ENCODE results near the gene ZNF808.
A peak's percentile ranks its signal among the peaks of the same experiment; 100 is the strongest.
"Not testable (repeated sequence)": the region's sequence is repeated elsewhere in the genome, so short reads cannot be mapped to it uniquely, and the experiment has no call there.

The ZNF808 gene

GRCh38 chr19:52538815-52539214 is 11.3 kb downstream of the ZNF808 start:
- not testable (repeated sequence) for DNase-seq

- DNase-seq, result not testable (repeated sequence)
Measured at GRCh38 chr19:52541176-52541575, 13.7 kb downstream of the ZNF808 start.

DNA sequence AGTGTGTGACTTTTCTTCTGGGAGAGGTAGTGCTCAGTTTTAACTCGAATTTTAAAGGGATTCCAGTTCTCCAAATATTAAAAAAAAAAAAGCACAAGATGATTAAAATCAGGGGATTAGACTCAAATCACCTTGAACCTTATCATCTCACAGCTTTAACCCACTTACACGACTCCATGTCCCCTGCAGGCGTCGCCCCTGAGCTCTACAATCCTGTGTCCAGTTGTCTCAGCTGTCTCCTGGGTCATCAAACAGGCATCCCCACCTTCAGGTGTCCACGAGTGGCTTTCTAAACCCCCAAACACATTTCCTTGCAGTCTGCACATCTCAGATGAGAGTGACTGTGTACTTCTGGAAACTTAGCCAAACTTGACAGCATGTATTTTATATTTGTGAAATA is 14.1 kb downstream of the ZNF808 start:
- DNase-seq, result no peak

GRCh38 chr19:52542541-52542940 is 15.1 kb downstream of the ZNF808 start:
- not testable (repeated sequence) for DNase-seq

DNA sequence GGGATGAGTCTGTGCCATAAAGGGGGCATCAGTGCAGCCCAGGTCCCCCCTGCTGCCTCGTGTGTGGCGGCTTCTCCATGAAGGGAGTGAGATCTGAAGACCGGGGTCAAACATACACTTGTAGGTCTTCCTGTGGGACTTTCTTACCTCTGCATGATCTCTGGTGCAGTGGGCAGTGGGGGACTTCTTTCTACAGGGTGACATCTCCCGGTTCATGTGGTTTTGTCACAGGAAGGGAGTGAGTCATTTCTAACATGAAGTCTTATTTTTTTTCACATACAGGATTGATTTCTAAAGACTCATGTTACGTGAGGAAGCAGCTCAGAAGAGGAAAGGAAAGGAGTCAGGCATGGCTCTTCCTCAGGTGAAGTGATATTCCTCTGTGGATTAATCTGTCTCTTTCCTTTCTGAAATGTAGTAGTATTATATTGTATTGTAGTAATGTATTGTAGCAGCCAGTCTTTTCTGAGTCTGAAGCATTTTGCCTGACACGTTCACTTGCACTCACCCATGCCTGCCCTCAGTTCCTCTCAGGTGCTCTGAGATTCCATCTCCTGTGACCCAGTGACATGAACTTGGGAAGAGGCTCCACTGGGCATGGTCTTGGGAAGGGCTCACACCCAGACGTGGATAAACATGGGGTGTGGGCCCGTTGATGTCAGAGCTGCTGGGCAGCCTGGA is 15.7 kb downstream of the ZNF808 start:
- DNase-seq, result peak; percentile 60

DNA sequence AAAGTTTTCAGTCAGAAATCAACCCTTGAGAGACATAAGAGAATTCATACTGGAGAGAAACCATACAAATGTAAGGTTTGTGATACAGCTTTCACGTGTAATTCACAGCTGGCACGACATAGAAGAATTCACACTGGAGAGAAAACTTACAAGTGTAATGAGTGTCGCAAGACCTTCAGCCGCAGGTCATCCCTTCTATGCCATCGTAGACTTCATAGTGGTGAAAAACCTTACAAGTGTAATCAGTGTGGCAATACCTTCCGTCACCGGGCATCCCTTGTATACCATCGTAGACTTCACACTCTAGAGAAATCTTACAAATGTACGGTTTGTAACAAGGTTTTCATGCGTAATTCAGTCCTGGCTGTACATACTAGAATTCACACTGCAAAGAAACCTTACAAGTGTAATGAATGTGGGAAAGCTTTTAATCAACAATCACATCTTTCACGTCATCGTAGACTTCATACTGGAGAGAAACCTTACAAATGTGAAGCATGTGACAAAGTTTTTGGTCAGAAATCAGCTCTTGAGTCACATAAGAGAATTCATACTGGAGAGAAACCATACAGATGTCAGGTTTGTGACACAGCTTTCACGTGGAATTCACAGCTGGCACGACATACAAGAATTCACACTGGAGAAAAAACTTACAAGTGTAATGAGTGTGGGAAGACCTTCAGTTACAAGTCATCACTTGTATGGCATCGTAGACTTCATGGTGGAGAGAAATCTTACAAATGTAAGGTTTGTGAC is 26.9 kb downstream of the ZNF808 start:
- DNase-seq, result no peak

DNA sequence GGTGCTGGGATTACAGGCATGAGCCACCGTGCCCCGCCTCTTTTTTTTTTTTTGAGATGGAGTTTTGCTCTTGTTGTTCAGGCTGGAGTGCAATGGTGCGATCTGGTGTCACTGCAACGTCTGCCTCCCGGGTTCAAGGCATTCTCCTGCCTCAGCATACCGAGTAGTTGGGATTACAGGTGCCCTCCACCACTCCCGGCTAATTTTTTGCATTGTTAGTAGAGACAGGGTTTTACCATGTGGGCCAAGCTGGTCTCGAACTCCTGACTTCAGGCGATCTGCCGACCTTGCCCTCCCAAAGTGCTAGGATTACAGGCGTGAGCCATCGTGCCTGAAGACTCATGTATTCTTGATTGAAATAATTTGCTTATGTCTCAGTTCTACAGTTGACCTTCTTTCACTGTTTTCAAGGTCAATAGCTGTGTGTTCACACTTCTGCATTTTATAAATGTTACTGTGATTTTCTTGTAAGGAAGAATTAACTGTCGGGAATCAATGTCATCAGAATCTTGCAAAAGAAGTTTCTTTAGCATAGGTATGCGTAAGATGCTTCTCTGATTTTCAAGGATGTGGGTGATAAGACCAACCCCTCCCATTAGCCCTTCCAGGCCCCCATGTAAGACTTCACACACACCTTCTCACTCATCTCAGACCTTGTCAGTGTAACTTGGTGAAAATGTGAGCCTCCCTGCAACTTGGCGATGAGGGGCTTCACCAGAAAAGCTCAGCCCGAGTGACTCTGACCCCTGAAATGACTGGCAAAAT is 29.9 kb downstream of the ZNF808 start:
- no peak for DNase-seq

GRCh38 chr19:52558732-52559445 is 31.4 kb downstream of the ZNF808 start:
- not testable (repeated sequence) for DNase-seq

GRCh38 chr19:52561611-52562010 is 34.1 kb downstream of the ZNF808 start:
- DNase-seq, result not testable (repeated sequence)

GRCh38 chr19:52566121-52566520 is 38.7 kb downstream of the ZNF808 start:
- DNase-seq, result no peak

DNA sequence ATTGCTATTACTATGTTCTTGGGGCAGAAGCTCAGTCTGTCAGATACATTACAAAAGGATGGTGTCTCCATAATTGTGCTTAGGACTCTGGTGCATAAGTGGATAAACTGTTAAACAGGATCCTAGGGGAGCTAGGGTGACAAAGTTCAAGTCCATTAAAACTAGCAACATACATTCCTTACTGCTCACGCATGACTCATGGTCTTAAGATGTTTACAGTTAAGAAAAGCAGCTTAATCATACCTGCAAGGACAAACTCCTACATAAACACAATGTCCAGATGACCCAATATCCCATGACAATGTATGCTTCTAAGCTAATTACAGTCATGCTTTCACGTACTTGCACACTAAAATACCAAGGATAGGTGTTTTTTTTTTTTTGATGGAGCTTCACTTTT is 39.1 kb downstream of the ZNF808 start:
- DNase-seq, result no peak

- no peak for DNase-seq
Measured at GRCh38 chr19:52567921-52568320, 40.5 kb downstream of the ZNF808 start.

GRCh38 chr19:52569638-52569999 is 42.2 kb downstream of the ZNF808 start:
- DNase-seq, result not testable (repeated sequence)

DNA sequence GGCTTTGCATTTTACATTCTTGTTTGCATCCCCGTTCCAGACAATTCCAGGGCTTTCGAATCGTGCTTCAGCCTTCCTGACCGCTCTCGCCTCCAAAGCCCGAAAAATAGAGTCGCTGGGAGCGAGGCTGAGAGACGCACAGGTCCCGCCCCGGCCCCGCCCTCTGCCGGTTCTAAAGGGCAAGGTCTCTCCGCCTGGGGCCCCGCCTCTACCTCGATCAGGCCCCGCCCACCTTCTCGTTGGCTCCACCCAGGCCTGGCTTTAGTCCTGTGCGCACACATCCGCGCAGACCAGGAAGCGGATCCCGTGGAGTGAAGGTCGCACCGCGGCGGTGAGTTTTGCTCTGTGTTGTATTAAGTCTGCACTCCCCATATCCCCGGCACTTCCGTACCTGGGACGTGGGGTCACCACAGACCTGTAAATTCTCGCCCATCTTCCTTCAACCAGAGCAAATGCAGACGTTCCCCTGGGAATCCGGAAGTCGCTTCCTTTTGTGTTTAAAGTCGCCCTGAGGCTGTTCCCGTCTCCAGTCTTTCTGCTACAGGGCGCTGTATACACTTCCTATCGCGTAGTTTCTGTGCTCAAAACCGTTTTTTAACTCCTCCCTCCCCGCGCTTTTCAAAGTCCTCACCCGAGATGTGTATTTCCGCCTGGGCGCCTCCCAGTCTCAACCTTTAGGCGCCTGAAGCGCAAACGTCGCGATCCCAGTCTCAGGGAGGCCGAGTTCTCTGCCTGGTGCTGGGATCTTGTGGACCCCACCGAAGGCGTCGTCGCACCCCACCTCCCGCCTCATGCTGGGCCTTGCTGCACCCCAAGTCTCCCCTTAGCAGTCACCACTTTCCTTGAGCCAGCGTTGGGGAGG is 42.8 kb downstream of the ZNF808 start, which contains the start of gene ZNF701:
ZNF701 (plus strand) TSS at position 288 of the 862 bp plus-strand sequence. CDS start 3,861 bp downstream, outside the sequence.
- peak; percentile 97 for DNase-seq

DNA sequence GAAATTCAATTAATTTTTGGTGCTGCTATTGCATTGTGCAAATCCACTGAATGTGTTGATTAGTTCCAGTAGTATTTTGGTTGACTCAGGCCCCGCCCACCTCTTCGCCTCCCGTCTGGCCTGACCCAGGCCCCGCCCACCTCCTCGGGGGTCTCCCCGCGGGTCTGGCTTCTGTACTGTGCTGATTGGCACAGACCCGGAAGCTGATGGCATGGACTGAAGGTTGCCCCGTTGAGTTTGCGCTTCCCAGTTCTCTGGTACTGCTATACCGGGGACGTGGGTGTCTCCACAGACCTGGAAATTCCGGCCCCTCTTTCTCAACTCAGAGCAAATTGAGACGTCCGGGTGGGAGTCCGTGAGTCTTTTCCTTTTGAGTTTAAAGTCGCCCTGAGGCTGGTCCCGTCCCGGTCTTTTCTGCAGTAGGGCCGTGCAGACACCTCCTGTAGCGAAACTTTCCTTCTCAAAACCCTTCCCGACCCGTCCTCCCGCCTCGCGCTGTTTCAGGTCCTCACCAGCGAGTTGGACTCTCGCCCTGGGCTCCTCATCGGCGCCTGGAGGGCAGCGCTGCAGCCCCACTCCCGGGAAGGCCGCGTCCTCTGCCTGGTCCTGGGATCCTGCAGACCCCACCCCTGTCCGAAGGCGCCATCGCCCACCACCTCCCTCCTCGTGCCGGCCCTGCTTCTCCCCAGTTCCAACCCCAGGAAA is 57.4 kb downstream of the ZNF808 start:
- no peak for DNase-seq

GRCh38 chr19:52585604-52586003 is 58.1 kb downstream of the ZNF808 start:
- no peak for DNase-seq

GRCh38 chr19:52590728-52591127 is 63.3 kb downstream of the ZNF808 start:
- peak; percentile 16 for DNase-seq

- DNase-seq, result no peak
Measured at GRCh38 chr19:52592301-52592700, 64.8 kb downstream of the ZNF808 start.

DNA sequence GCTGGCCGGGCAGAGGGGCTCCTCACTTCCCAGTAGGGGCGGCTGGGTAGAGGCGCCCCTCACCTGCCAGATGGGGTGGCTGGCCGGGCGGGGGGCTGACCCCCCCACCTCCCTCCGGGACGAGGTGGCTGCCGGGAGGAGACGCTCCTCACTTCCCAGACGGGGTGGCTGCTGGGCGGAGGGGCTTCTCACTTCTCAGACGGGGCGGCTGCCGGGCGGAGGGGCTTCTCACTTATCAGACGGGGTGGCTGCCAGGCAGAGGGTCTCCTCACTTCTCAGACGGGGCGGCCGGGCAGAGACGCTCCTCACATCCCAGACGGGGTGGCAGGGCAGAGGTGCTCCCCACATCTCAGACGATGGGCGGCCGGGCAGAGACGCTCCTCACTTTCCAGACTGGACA is 66.0 kb downstream of the ZNF808 start:
- not testable (repeated sequence) for DNase-seq

DNA sequence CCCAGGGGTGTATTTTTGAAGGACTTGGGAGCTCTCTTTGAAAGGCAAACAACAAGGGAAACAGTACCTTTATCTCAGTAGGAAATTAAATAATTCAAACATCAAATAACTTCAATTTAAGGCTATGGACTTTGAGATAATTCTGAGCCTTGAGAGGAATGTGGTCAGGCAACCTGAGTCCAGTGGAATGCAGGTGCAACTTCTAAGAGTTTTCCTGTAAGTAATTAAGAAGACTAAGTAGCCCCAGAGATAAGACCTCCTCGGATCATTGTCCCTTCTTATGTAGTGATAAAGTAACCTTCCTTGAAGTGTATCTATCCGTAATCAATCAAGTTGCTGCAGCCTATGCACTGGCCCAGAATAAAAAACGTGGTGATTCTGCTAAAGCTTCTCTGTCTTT is 71.8 kb downstream of the ZNF808 start:
- DNase-seq, result no peak

- DNase-seq, result no peak
Measured at GRCh38 chr19:52600639-52601024, 73.2 kb downstream of the ZNF808 start.
